ENCODE data around the gene ATG10. TPM values are rescaled to one million over a fixed set of nuclear protein-coding genes. Genes with fewer than 3 reads are reported as not detected.
A peak's percentile ranks its signal among the peaks of the same experiment; 100 is the strongest.
"Not testable (repeated sequence)": the region's sequence is repeated elsewhere in the genome, so short reads cannot be mapped to it uniquely, and the experiment has no call there.

ATG10 gene
- total and polyA plus RNA-seq, 8 donors = 6.4 to 15.7 (median 11.1) TPM

DNA sequence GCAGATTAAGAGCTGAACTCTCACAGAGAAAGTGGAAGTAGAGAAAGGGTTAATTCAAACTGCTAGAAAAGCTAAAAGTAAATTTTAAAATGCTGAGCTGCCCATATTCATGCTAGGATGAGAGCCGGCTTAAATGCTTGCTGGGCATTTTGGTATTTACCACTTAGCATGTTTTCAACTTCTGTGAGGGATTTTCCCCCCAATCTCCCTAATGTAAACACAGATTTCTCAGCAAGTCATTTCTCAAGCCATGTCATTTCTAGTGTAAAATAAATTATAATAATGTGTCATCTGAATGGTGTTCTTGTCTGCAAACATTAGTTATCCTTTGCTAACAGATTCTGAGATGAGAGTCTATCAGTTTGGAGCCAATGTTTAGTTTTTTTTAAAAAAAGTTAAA is 284.0 kb downstream of the ATG10 start:
- DNase-seq = no peak
- Histone ChIP-seq H3K4me3 (no peak overlapping the region), H3K27me3 (no peaks in the 10 kb centered on the region), H3K27ac (no peak overlapping the region), H3K9me3 (no peaks in the 10 kb centered on the region), H3K4me1 (no peaks in the 10 kb centered on the region), H3K36me3 (no peaks in the 10 kb centered on the region)
- intact Hi-C loops (cut with DNase I) = no loop called here
- TF ChIP-seq, protein P1, sequence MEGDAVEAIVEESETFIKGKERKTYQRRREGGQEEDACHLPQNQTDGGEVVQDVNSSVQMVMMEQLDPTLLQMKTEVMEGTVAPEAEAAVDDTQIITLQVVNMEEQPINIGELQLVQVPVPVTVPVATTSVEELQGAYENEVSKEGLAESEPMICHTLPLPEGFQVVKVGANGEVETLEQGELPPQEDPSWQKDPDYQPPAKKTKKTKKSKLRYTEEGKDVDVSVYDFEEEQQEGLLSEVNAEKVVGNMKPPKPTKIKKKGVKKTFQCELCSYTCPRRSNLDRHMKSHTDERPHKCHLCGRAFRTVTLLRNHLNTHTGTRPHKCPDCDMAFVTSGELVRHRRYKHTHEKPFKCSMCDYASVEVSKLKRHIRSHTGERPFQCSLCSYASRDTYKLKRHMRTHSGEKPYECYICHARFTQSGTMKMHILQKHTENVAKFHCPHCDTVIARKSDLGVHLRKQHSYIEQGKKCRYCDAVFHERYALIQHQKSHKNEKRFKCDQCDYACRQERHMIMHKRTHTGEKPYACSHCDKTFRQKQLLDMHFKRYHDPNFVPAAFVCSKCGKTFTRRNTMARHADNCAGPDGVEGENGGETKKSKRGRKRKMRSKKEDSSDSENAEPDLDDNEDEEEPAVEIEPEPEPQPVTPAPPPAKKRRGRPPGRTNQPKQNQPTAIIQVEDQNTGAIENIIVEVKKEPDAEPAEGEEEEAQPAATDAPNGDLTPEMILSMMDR (IDR thresholded peaks at IDR 0.05) = no peak
- no peak for ATAC-seq

DNA sequence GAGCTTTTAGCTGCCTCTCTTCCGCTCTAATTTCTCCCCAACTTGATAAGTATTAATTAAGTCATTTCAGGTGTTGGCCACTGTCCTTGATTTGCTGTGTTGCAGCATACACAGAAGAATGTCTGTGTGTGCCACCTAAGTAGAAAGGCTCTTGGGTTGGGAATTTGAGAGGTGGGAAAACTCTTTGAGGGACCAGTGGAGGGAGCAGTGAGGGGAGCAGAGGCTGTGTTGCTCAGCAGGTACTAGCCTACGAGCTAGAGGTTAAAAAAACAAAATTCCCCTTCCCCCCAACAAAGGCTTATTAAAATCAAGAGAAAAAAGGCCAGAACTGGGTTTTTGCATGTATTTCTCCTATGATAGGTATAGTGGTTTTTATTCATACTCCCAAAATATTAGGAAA is 285.4 kb downstream of the ATG10 start:
- no peaks in the 10 kb centered on the region for H3K4me1 ChIP-seq

GRCh38 chr5:82257729-82258128 is 285.9 kb downstream of the ATG10 start:
- Histone ChIP-seq H3K9me3 (no peaks in the 10 kb centered on the region), H3K4me1 (no peaks in the 10 kb centered on the region), H3K36me3 (no peaks in the 10 kb centered on the region), H3K4me3 (no peak overlapping the region), H3K27ac (no peak overlapping the region), H3K27me3 (no peaks in the 10 kb centered on the region)
- intact Hi-C loops (cut with DNase I) = no loop called here
- TF ChIP-seq, protein P1 (IDR thresholded peaks at IDR 0.05) = no peak
- no peak for DNase-seq
- no peak for ATAC-seq

More for the DNA sequence above, 285.4 kb downstream of the ATG10 start:
- Histone ChIP-seq H3K4me3 (no peak overlapping the region), H3K9me3 (no peaks in the 10 kb centered on the region), H3K27ac (no peak overlapping the region), H3K36me3 (no peaks in the 10 kb centered on the region), H3K27me3 (no peaks in the 10 kb centered on the region)
- ATAC-seq (no peak), DNase-seq (no peak)
- intact Hi-C loops (cut with DNase I) = no loop called here
- TF ChIP-seq, protein P1 (IDR thresholded peaks at IDR 0.05) = no peak

- Histone ChIP-seq H3K27me3 (no peaks in the 10 kb centered on the region), H3K4me1 (no peaks in the 10 kb centered on the region), H3K27ac (no peak overlapping the region), H3K9me3 (no peaks in the 10 kb centered on the region), H3K4me3 (no peak overlapping the region), H3K36me3 (no peaks in the 10 kb centered on the region)
- intact Hi-C loops (cut with DNase I) = no loop called here
- DNase-seq = peak in 2 of 4 donors; percentile 14 to 37
- TF ChIP-seq, protein P1 (IDR thresholded peaks at IDR 0.05) = no peak
- peak; percentile 41 for ATAC-seq
Measured at GRCh38 chr5:82259172-82259800, 287.5 kb downstream of the ATG10 start.

DNA sequence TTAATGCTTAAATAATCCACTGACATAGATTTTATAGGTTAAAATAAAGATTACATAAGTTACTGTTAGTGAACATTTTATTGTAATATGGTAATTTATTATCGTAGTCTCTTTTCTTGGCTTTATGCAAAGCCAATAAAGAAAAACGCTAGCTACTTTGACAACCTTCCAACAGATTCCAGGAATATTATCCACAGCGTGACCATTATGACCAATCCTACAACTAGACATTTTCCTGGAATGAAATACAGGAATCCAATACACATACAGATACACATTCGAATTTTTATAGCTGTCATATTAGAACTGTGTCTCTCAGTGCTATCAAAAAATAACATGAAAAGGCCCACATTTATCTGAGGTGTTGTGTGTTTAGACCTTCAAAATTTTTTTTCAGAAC is 293.2 kb downstream of the ATG10 start:
- TF ChIP-seq, protein P1 (IDR thresholded peaks at IDR 0.05) = no peak
- no peak overlapping the region for H3K27ac ChIP-seq
- intact Hi-C loops (cut with DNase I) = no loop called here
- H3K4me1 ChIP-seq = no peaks in the 10 kb centered on the region
- DNase-seq (no peak), ATAC-seq (no peak)
- peaks cover 0 to 20% of the 10 kb centered on the region in 2 donors for H3K9me3 ChIP-seq
- peaks cover 0 to 2% of the 10 kb centered on the region in 2 donors for H3K36me3 ChIP-seq
- no peak overlapping the region for H3K4me3 ChIP-seq
- no peaks in the 10 kb centered on the region for H3K27me3 ChIP-seq

GRCh38 chr5:82267297-82267933 is 295.6 kb downstream of the ATG10 start:
- DNase-seq; intact Hi-C loops (cut with DNase I); H3K27me3 ChIP-seq; H3K4me3 ChIP-seq; H3K36me3 ChIP-seq; H3K4me1 ChIP-seq; ATAC-seq; H3K27ac ChIP-seq: not testable (repeated sequence)
- peaks cover 0 to 20% of the 10 kb centered on the region in 2 donors for H3K9me3 ChIP-seq

- H3K4me1 ChIP-seq; intact Hi-C loops (cut with DNase I); H3K27me3 ChIP-seq; DNase-seq; ATAC-seq; H3K4me3 ChIP-seq; H3K27ac ChIP-seq: not testable (repeated sequence)
- H3K36me3 ChIP-seq = peaks cover 0 to 23% of the 10 kb centered on the region in 2 donors
- peaks cover 0 to 20% of the 10 kb centered on the region in 2 donors for H3K9me3 ChIP-seq
Measured at GRCh38 chr5:82269363-82269762, 297.5 kb downstream of the ATG10 start.

Measured in left lung (tissue), 10 donors.